HG03575 (cell line): ENCODE measurements around the gene DIABLO.

Experiments
- ATAC-seq: cut with Tn5 transposase; IDR thresholded peaks from one replicate; pipeline ENCODE4 v1.9.1; 2021; ENCODE audit not compliant: unreplicated experiment, insufficient number of reproducible peaks, low FRiP score; ENCODE audit errors: extremely low read depth

Gene DIABLO

DNA sequence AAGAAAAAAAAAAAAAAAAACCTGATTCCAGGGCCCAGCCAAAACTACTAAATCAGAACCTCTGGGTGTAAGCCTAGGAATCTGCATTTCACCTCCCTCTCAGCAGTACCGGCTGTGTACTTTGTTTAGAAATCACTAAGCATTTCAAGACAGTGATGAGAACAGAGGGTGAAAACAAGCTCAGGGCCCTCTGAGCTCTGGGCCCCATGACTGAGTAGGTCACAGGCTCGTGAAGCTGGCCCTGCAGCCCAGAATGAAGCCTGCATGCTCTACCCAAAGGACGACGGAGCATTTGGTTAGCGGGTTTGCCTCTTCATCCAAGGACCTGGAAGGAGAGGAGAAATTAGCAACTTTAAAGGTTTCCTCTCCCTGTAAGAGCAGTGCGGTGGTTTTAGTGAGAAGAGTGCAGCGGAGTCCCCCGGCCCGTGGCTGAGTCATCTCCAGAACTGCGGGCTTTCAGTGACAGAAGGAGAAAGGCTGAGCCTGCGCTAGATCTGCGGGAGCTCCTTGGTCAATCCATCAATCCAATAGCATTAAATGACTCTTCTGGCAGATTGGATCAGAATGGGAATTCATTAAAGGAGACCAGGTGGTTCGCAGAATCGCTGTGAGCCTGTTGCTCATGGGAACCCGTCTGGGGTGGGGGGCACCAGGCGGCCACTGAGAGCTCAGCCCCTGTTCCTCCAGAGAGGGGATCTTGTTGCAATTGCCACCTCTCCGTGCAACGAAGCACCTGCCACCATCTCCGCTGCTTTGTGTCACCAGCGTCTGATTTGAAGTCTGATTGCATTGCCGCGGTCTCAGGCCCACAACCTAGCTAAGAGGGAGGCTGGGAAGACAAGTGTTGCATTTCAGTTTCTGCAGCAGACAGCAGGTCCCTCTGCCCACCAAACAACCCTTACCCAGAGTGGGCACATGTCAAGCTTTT lies 59.2 kb downstream of the DIABLO start:
- ATAC-seq: no peak

GRCh38 chr12:122162976-122163375 lies 62.9 kb downstream of the DIABLO start:
- no peak for ATAC-seq

DNA sequence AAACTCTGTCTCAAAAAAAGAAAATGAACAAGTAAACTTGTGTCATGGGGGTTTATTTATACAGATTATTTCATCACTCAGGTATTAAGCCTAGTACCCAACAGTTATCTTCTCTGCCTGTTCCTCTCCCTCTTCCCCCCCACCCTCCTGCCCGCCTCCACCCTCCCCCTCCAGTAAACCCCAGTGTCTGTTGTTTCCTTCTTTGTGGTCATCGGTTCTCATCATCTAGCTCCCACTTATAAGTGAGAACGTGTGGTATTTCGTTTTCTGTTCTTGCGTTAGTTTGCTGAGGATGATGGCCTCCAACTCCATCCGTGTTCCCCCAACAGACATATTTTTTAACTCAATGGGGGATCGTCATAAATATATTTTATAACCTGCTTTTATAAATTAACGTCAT lies 64.2 kb downstream of the DIABLO start:
- ATAC-seq: no peak

DNA sequence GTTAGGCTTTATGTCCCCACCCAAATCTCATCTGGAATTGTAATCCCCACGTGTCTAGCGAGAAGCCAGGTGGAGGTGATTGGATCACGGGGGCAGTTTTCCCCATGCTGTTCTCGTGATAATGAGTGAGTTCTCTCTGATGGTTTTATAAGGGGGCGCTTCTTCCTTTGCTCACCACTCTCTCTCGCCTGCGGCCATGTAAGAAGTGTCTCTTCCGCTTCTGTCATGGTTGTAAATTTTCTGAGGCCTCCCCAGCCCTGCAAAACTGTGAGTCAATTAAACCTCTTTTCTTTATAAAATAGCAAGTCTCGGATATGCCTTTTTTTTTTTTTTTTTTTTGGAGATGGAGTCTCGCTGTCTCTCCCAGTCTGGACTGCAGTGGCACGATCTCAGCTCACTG lies 65.1 kb downstream of the DIABLO start:
- ATAC-seq: no peak

DNA sequence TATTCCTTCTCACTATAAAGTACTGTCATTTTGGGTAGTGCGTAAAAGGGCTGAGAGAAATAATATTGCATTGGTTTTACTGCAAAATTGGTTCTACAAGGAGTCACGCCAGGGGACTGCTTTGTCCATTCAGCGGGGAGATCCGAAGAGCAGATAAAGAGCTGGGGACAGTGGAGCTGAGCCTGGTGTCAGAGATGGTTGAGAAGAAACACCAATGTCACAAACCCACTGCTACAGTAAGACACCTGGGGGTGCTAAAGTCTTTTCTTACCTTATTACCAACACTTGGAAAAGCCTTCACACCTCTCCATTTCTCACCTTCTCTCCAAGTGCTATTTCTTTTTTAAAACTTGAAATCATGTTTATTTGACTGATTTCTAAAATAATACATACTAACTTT lies 66.0 kb downstream of the DIABLO start:
- no peak for ATAC-seq

DNA sequence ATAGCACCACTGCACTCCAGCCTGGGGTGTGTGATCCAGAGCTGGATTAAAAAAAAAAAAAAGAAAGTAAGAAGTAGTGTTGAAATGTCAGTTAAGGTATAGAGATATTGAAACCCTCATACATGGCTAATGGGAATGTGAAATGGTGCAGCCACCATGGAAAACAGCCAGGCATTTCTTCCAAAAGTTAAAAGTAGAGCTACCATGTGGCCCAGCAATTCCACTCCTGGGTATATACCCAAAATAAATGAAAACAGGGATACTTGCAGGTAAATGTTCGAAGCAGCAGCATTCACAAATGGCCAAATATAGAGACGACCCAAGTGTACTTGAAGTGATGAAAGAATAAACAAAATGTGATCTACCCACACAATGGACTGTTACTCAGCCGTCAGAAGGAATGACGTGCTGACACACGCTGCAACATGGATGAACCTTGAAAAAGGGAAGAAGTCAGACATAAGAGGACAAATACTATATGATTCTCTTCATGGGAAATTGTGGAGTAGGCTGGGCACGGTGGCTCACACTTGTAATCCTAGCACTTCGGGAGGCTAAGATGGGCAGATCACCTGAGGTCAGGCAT lies 67.1 kb downstream of the DIABLO start:
- ATAC-seq: no peak
